Fibroblast of lung (primary cell): ENCODE results near the gene ZNRF4. TPM values are rescaled to one million over a fixed set of nuclear protein-coding genes. Genes with fewer than 3 reads are reported as not detected.
"Not testable (repeated sequence)": the region's sequence is repeated elsewhere in the genome, so short reads cannot be mapped to it uniquely, and the experiment has no call there.

Experiments
- DNase-seq, 2 donors: peaks; one replicate each; pipeline versions ENCODE4 v3.0.0 to v3.0.0-alpha.2; 2010; ENCODE audit warnings: low read depth in 2 of 2
- H2AFZ ChIP-seq: 2 replicates; pipeline ENCODE4 v1.5.1; 2012; ENCODE audit warnings: low read length, control low read depth, inconsistent platforms
- H3K27ac ChIP-seq: 2 replicates; pipeline ENCODE4 v1.5.1; 2011; ENCODE audit warnings: low read length, control low read depth; ENCODE audit not compliant: insufficient read depth
- H3K27me3 ChIP-seq: 2 replicates; pipeline ENCODE4 v1.5.1; 2011; ENCODE audit warnings: mild to moderate bottlenecking, low read length; ENCODE audit not compliant: control insufficient read depth, insufficient read depth
- H3K36me3 ChIP-seq: 2 replicates; pipeline ENCODE4 v1.5.1; 2011; ENCODE audit warnings: low read length; ENCODE audit not compliant: control insufficient read depth, insufficient read depth
- H3K4me1 ChIP-seq: 2 replicates; pipeline ENCODE4 v1.5.1; 2011; ENCODE audit warnings: low read length; ENCODE audit not compliant: control insufficient read depth, insufficient read depth; ENCODE audit errors: extremely low read depth
- H3K4me2 ChIP-seq: 2 replicates; pipeline ENCODE4 v1.5.1; 2011; ENCODE audit warnings: low read length, control low read depth; ENCODE audit not compliant: insufficient read depth; ENCODE audit errors: extremely low read depth
- H3K4me3 ChIP-seq, 4 experiments: fragments of 200-600 bp in 1 of 4; sonication (generic) in 1 of 4; replicated peaks in 1 of 4; 2 replicates each; pipeline ENCODE4 v1.5.1; 2011 to 2016; ENCODE audit warnings: low read length in 4 of 4, low read depth in 3 of 4, mild to moderate bottlenecking in 3 of 4, control low read depth in 2 of 4, inconsistent platforms in 1 of 4, mixed read lengths in 1 of 4; ENCODE audit not compliant: insufficient read depth in 1 of 4; ENCODE audit errors: control extremely low read depth in 1 of 4
- H3K79me2 ChIP-seq: 2 replicates; pipeline ENCODE4 v1.5.1; 2012; ENCODE audit warnings: mild to moderate bottlenecking, low read length, inconsistent platforms; ENCODE audit not compliant: control insufficient read depth, insufficient read depth
- H3K9ac ChIP-seq: 2 replicates; pipeline ENCODE4 v1.5.1; 2011; ENCODE audit warnings: mild to moderate bottlenecking, low read length, control low read depth; ENCODE audit not compliant: insufficient read depth
- H3K9me3 ChIP-seq: 2 replicates; pipeline ENCODE4 v1.5.1; 2012; ENCODE audit warnings: low read depth, low read length; ENCODE audit not compliant: control insufficient read depth, insufficient read depth
- H4K20me1 ChIP-seq: 2 replicates; pipeline ENCODE4 v1.5.1; 2011; ENCODE audit warnings: low read length; ENCODE audit not compliant: control insufficient read depth, insufficient read depth; ENCODE audit errors: extremely low read depth
- CTCF ChIP-seq, 2 donors: IDR thresholded peaks in 1 of 2; conservative IDR thresholded peaks in 1 of 2; 1 replicate in 1 of 2; 2 replicates in 1 of 2; pipeline ENCODE4 v1.5.1; 2011 to 2012; ENCODE audit warnings: low read length in 2 of 2, control low read depth in 1 of 2, inconsistent platforms in 1 of 2, low read depth in 1 of 2, mild to moderate bottlenecking in 1 of 2
- EZH2 ChIP-seq: IDR thresholded peaks from 2 replicates; pipeline ENCODE4 v1.5.1; 2012; ENCODE audit warnings: low read length, control low read depth, mild to moderate bottlenecking; ENCODE audit errors: missing control alignments
- polyA minus RNA-seq: library from RNA; depleted of rRNA, polyadenylated mRNA; stranded (reverse); fragments of >200 nt; gene quantifications from 2 replicates; pipeline ENCODE4 v1.2.3, GENCODE V29; 2011; ENCODE audit warnings: low replicate concordance
- polyA plus RNA-seq, 2 donors: library from polyadenylated mRNA; depleted of rRNA in 1 of 2; stranded (reverse) in 1 of 2; unstranded in 1 of 2; fragments of >200 nt; gene quantifications; 2 replicates each; pipeline ENCODE4 v1.2.1, GENCODE V29; 2011 to 2012; ENCODE audit warnings: missing spikeins in 1 of 2
- total RNA-seq: library from RNA; depleted of rRNA; stranded (reverse); fragments of >200 nt; gene quantifications from 2 replicates; pipeline ENCODE4 v1.2.1, GENCODE V29; 2014

Gene ZNRF4
- not detected in 2 replicates for total RNA-seq
- polyA plus RNA-seq = not detected in 2 replicates
- not detected in 2 replicates for polyA plus RNA-seq (2012)
- not detected in 2 replicates for polyA minus RNA-seq

DNA sequence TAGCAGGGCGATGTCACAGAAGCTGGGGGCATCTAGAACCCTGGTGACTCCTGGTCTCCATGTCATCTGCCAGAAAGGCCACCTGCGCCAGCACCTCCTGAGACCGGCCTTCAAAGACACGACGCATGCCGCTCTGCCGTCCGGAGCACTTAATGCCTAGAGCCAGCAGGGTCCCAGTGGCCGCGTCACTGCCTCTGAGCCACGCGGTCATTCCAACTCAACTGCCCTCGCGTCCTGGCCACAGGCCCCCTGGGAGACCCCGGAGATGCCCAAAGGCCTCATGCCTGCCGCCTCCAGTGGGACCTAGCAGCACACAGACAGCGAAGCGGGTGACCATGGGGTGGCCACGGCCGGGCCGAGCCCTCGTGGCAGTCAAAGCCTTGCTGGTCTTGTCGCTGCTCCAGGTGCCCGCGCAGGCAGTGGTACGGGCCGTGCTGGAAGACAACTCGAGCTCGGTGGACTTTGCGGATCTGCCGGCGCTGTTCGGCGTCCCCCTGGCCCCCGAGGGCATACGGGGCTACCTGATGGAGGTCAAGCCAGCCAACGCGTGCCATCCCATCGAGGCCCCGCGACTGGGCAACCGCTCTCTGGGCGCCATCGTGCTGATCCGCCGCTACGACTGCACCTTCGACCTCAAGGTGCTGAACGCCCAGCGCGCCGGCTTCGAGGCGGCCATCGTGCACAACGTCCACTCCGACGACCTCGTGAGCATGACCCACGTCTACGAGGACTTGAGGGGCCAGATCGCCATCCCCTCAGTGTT, at the start of gene ZNRF4:
ZNRF4 (plus strand) TSS at position 51 of the 763 bp plus-strand sequence; CDS start at position 126, 75 bp downstream.
- H3K27ac ChIP-seq = no peak within 1 kb of the TSS
- no peaks in the 10 kb centered on the region for H4K20me1 ChIP-seq
- TF ChIP-seq CTCF (conservative IDR thresholded peaks at IDR 0.05 in 1 of 2, IDR thresholded peaks at IDR 0.05 in 1 of 2; ENCODE audit: low read depth in 1 of 2, low read length in 2 of 2) (no peak), EZH2 (no peak)
- no peak within 1 kb of the TSS for H3K4me2 ChIP-seq
- no peak within 1 kb of the TSS for H3K4me3 ChIP-seq
- no peaks in the 10 kb centered on the region for H3K4me1 ChIP-seq
- no peak within 1 kb of the TSS for H3K9ac ChIP-seq
- H3K36me3 ChIP-seq = no peaks in the 10 kb centered on the region
- no peak within 1 kb of the TSS for H2AFZ ChIP-seq
- H3K79me2 ChIP-seq = no peaks in the 10 kb centered on the region
- no peak for DNase-seq
- no peaks in the 10 kb centered on the region for H3K9me3 ChIP-seq
- no peaks in the 10 kb centered on the region for H3K27me3 ChIP-seq

DNA sequence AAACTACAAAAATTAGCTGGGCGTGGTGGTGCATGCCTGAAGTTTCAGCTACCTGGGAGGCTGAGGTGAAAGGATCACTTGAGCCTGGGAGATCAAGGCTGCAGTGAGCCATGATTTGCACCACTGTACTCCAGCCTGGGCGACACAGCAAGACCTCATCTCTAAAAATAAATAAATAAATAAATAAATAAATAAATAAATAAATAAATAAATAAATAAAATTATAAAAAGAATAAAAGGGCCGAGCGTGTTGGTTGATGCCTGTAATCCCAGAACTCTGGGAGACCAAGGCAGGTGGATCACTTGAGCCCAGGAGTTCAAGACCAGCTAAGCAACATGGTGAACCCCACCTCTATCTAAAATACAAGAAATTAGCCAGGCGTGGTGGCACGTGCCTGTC, 49.0 kb upstream of the ZNRF4 start:
- not testable (repeated sequence) for H3K27me3 ChIP-seq, H3K79me2 ChIP-seq, H3K9ac ChIP-seq, H3K4me2 ChIP-seq, H3K9me3 ChIP-seq, H3K27ac ChIP-seq, DNase-seq, H3K4me1 ChIP-seq, H3K4me3 ChIP-seq, H2AFZ ChIP-seq, H3K36me3 ChIP-seq, H4K20me1 ChIP-seq

DNA sequence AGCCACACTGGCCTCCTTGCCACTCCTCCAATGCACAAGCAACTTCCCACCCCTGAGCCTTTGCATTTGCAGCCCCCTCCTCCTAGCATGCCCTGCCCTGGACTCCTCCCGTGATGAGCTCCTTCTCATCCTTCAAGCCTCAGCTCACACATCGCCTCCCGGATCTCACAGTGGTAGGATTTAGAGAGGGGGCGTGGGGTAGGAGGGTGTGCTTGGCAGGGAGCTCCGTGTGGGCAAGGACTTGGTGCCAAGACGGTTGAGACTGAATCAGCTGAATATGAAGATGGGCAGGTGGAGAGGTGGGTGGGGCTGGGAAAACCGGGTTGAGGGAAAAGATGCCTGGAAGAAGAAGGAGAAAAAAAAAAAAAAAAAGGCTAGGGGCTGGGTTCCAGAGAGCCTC, 48.4 kb upstream of the ZNRF4 start:
- no peak overlapping the region for H3K4me2 ChIP-seq
- H3K79me2 ChIP-seq = no peaks in the 10 kb centered on the region
- no peak overlapping the region for H2AFZ ChIP-seq
- H3K9ac ChIP-seq = no peak overlapping the region
- TF ChIP-seq CTCF (conservative IDR thresholded peaks at IDR 0.05 in 1 of 2, IDR thresholded peaks at IDR 0.05 in 1 of 2; ENCODE audit: low read depth in 1 of 2, low read length in 2 of 2) = no peak
- TF ChIP-seq EZH2 = no peak
- H3K36me3 ChIP-seq = no peaks in the 10 kb centered on the region
- no peak overlapping the region for H3K27ac ChIP-seq
- no peaks in the 10 kb centered on the region for H3K4me1 ChIP-seq
- H3K4me3 ChIP-seq = no peak overlapping the region
- no peak for DNase-seq
- no peaks in the 10 kb centered on the region for H4K20me1 ChIP-seq
- H3K27me3 ChIP-seq = no peaks in the 10 kb centered on the region
- no peaks in the 10 kb centered on the region for H3K9me3 ChIP-seq
